B cell (primary cell): ENCODE measurements around the gene CCDC200. TPM values are rescaled to one million over a fixed set of nuclear protein-coding genes. Genes with fewer than 3 reads are reported as not detected.

Experiments
- ATAC-seq: fragments of 200-7000 bp; cut with Tn5 transposase; one replicate; pipeline ENCODE4 v1.10.0; 2021; ENCODE audit warnings: low read depth, mild to moderate bottlenecking, moderate number of reproducible peaks, moderate library complexity
- CTCF ChIA-PET: fragments of 350-600 bp; sonication (Branson Sonifier 250); formaldehyde crosslinking; loops from one replicate; lab custom pipeline; 2021; ENCODE audit warnings: antibody characterized with exemption, inconsistent platforms; lab: Charles Lee
- POLR2A ChIA-PET: fragments of 350-600 bp; sonication (Branson Sonifier 250); formaldehyde crosslinking; loops from one replicate; lab custom pipeline; 2021; ENCODE audit warnings: antibody characterized with exemption; lab: Charles Lee
- DNase-seq: peaks from one replicate; pipeline ENCODE4 v3.0.0; 2013
- H2AFZ ChIP-seq: 2 replicates; pipeline ENCODE4 v1.6.1; 2012; ENCODE audit warnings: mild to moderate bottlenecking, low read depth, low read length; ENCODE audit not compliant: insufficient read depth, poor library complexity, severe bottlenecking
- H3K27ac ChIP-seq, 2 donors: 1 replicate in 1 of 2; 2 replicates in 1 of 2; pipeline ENCODE4 v1.5.1; 2012 to 2013; ENCODE audit warnings: low read length in 2 of 2, mild to moderate bottlenecking in 2 of 2, moderate library complexity in 1 of 2
- H3K27me3 ChIP-seq, 4 experiments: fragments of 200-600 bp in 1 of 4; sonication (generic) in 1 of 4; replicated peaks in 1 of 4; 1 replicate in 2 of 4; 2 replicates in 2 of 4; pipeline versions ENCODE4 v1.6.1 to v1.7.0; 2013 to 2016; ENCODE audit warnings: low read length in 3 of 4, mild to moderate bottlenecking in 2 of 4, mixed read lengths in 1 of 4, moderate library complexity in 1 of 4; ENCODE audit not compliant: insufficient read depth in 4 of 4, control insufficient read depth in 3 of 4; ENCODE audit errors: control extremely low read depth in 1 of 4
- H3K36me3 ChIP-seq, 2 experiments: replicated peaks in 1 of 2; 1 replicate in 1 of 2; 2 replicates in 1 of 2; pipeline versions ENCODE4 v1.6.1 to v1.7.1; 2013; ENCODE audit warnings: low read length in 1 of 2; ENCODE audit not compliant: insufficient read depth in 2 of 2, control insufficient read depth in 1 of 2; ENCODE audit errors: control extremely low read depth in 1 of 2, extremely low read depth in 1 of 2
- H3K4me1 ChIP-seq, 2 donors: fragments of 200-600 bp in 1 of 2; sonication (generic) in 1 of 2; 1 replicate in 1 of 2; 2 replicates in 1 of 2; pipeline versions ENCODE4 v1.5.1 to v1.6.1; 2013 to 2017; ENCODE audit warnings: low read length in 2 of 2; ENCODE audit not compliant: control insufficient read depth in 2 of 2, insufficient read depth in 2 of 2
- H3K4me2 ChIP-seq: replicated peaks from 2 replicates; pipeline ENCODE3; 2012; ENCODE audit warnings: mild to moderate bottlenecking, low read depth, low read length; ENCODE audit not compliant: poor library complexity, severe bottlenecking
- H3K4me3 ChIP-seq, 5 experiments: fragments of 200-600 bp in 1 of 5; sonication (generic) in 1 of 5; 1 replicate in 3 of 5; 2 replicates in 2 of 5; pipeline versions ENCODE4 v1.5.1 to v1.7.0; 2011 to 2016; ENCODE audit warnings: low read length in 4 of 5, mild to moderate bottlenecking in 4 of 5, low read depth in 2 of 5, control low read depth in 1 of 5, moderate library complexity in 1 of 5; ENCODE audit not compliant: insufficient read depth in 1 of 5; ENCODE audit errors: control extremely low read depth in 1 of 5, extremely low read depth in 1 of 5
- H3K79me2 ChIP-seq: fragments of 200-600 bp; sonication (generic); one replicate; pipeline ENCODE4 v1.6.0; 2016; ENCODE audit warnings: low read length; ENCODE audit not compliant: control insufficient read depth, insufficient read depth
- H3K9ac ChIP-seq: fragments of 200-600 bp; sonication (generic); 2 replicates; pipeline ENCODE4 v1.6.1; 2017; ENCODE audit warnings: mild to moderate bottlenecking, low read length, moderate library complexity
- H3K9me3 ChIP-seq, 3 donors: one replicate each; pipeline versions ENCODE4 v1.6.1 to v1.7.1; 2013; ENCODE audit warnings: low read length in 2 of 3; ENCODE audit not compliant: control insufficient read depth in 2 of 3, insufficient read depth in 1 of 3; ENCODE audit errors: control extremely low read depth in 1 of 3
- H4K20me1 ChIP-seq: 2 replicates; pipeline ENCODE4 v1.6.0; 2012; ENCODE audit warnings: mild to moderate bottlenecking, low read length; ENCODE audit not compliant: insufficient read depth, control insufficient read depth, poor library complexity, severe bottlenecking
- H3K27ac Mint-ChIP-seq: one replicate; pipeline ENCODE4 v1.8.0; 2021; ENCODE audit warnings: mixed read lengths
- H3K27me3 Mint-ChIP-seq: one replicate; pipeline ENCODE4 v1.8.0; 2021; ENCODE audit warnings: mixed read lengths
- H3K4me1 Mint-ChIP-seq: one replicate; pipeline ENCODE4 v1.8.0; 2021; ENCODE audit warnings: mixed read lengths
- H3K4me3 Mint-ChIP-seq: one replicate; pipeline ENCODE4 v1.8.0; 2021; ENCODE audit warnings: mixed read lengths
- H3K9me3 Mint-ChIP-seq: one replicate; pipeline ENCODE4 v1.8.0; 2022; ENCODE audit warnings: mixed read lengths; ENCODE audit not compliant: insufficient read depth
- EZH2 ChIP-seq: IDR thresholded peaks from 2 replicates; pipeline ENCODE4 v1.6.1; 2012; ENCODE audit warnings: borderline replicate concordance, low read depth, mild to moderate bottlenecking, moderate library complexity, low read length; ENCODE audit not compliant: insufficient read depth, poor library complexity, severe bottlenecking
- WGBS: methylation state at CpG from one replicate; pipeline ENCODE4 v1.1.5; 2013; ENCODE audit warnings: missing lambda C conversion rate; ENCODE audit not compliant: insufficient coverage; 5-methylcytosine and 5-hydroxymethylcytosine counted together
- intact Hi-C: fragments of 100-400 bp; cut with micrococcal nuclease; formaldehyde crosslinking; loops from one replicate; pipeline ENCODE4 v1.10.0; 2022
- polyA plus RNA-seq: library from polyadenylated mRNA; depleted of rRNA; stranded (reverse); fragments of >200 nt; gene quantifications from 2 replicates; pipeline ENCODE4 v1.2.3, GENCODE V29; 2012
- total RNA-seq, 2 donors: library from RNA; stranded (reverse); fragments of 120-200 nt in 1 of 2; gene quantifications; 1 replicate in 1 of 2; 2 replicates in 1 of 2; pipeline versions ENCODE4 v1.2.3 to v1.2.4, GENCODE V29; 2013 to 2022
- TF ChIP-seq, protein P1 (sequence below): fragments of 200-600 bp; IDR thresholded peaks from one replicate; pipeline ENCODE4 v1.8.0; 2022; ENCODE audit warnings: antibody characterized with exemption, mild to moderate bottlenecking

CCDC200 gene
- total and polyA plus RNA-seq, 2 donors (not counting 1 experiment from before 2014, with no cell fraction given) = 0.16 to 0.74 TPM

DNA sequence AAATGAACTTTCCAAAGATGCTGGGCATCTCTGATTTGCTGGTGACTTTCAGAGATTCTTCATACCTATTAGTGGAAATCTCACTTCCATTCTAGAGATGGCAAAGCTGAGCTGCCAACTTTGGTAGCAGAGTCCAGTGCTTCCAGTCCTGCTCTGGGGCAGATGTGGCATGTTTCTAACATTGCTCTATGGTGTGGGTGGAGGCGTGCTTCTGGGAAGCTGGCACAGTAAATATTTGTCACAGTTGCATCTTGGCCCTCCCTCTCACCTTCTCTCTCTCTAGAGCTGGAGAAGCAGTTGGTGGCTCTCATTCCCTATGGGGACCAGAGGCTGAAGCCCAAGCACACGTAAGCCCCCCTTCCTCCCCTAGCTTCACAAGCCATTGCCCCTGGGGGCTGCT is 14.9 kb downstream of the CCDC200 start:
- ChIA-PET CTCF (interaction anchor here (1.0 to 1.9 kb wide), 4 partner anchors 12 to 121 kb away, joined by 3 to 13 read pairs (median 3); no protein-coding TSS in a partner anchor), POLR2A (interaction anchor here (1.1 to 3.1 kb wide), 4 partner anchors 22 to 102 kb away, joined by 3 to 115 read pairs (median 17); partner anchors contain the start of gene NBR1)
- H3K4me3 ChIP-seq = no peak overlapping the region
- no peaks in the 10 kb centered on the region for H3K27me3 Mint-ChIP-seq
- DNase-seq (no peak), ATAC-seq (no peak)
- H3K4me1 ChIP-seq = peaks cover 21 to 27% of the 10 kb centered on the region in 2 donors
- intact Hi-C loops = loop anchor here (2.0 kb wide), 1 partner anchor 215 kb away; the partner anchor contains the start of gene RPL27
- no peaks in the 10 kb centered on the region for H3K9me3 Mint-ChIP-seq
- no peak overlapping the region for H2AFZ ChIP-seq
- peak overlapping the region; percentile 15 for H3K27ac Mint-ChIP-seq
- H3K4me1 Mint-ChIP-seq = peaks cover 38% of the 10 kb centered on the region
- peak overlapping the region; percentile 5 for H3K9ac ChIP-seq
- H3K4me3 Mint-ChIP-seq = peak overlapping the region; percentile 4
- H3K36me3 ChIP-seq = peaks cover 22 to 45% of the 10 kb centered on the region in 2 experiments
- no peaks in the 10 kb centered on the region for H3K27me3 ChIP-seq
- H4K20me1 ChIP-seq = no peaks in the 10 kb centered on the region
- H3K9me3 ChIP-seq = no peaks in the 10 kb centered on the region
- peak overlapping the region; percentile 90 for H3K4me2 ChIP-seq
- H3K27ac ChIP-seq = peak overlapping the region in 1 of 2 donors; percentile 88
- WGBS = 83% methylated on average over 1 of the region's 2 CpGs
- no peak for TF ChIP-seq EZH2
- TF ChIP-seq, protein P1, sequence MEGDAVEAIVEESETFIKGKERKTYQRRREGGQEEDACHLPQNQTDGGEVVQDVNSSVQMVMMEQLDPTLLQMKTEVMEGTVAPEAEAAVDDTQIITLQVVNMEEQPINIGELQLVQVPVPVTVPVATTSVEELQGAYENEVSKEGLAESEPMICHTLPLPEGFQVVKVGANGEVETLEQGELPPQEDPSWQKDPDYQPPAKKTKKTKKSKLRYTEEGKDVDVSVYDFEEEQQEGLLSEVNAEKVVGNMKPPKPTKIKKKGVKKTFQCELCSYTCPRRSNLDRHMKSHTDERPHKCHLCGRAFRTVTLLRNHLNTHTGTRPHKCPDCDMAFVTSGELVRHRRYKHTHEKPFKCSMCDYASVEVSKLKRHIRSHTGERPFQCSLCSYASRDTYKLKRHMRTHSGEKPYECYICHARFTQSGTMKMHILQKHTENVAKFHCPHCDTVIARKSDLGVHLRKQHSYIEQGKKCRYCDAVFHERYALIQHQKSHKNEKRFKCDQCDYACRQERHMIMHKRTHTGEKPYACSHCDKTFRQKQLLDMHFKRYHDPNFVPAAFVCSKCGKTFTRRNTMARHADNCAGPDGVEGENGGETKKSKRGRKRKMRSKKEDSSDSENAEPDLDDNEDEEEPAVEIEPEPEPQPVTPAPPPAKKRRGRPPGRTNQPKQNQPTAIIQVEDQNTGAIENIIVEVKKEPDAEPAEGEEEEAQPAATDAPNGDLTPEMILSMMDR = no peak
- peaks cover 12% of the 10 kb centered on the region for H3K79me2 ChIP-seq
